Measurements from ENCODE around the gene GGT5. TPM values are rescaled to one million over a fixed set of nuclear protein-coding genes. Genes with fewer than 3 reads are reported as not detected.

GGT5 gene
- total RNA-seq, 4 donors from 2014 or later, result 8.9 to 25.2 (median 12.3) TPM

GRCh38 chr22:24176040-24176439 lies 68.8 kb downstream of the GGT5 start:
- no peak for DNase-seq
- H3K27ac ChIP-seq, result peak overlapping the region in 2 of 4 donors; percentile 6 to 47
- H3K9me3 ChIP-seq, result no peaks in the 10 kb centered on the region
- peaks cover 0 to 11% (median 0%) of the 10 kb centered on the region in 4 donors for H3K4me1 ChIP-seq
- peaks cover 0 to 64% (median 0%) of the 10 kb centered on the region in 3 donors for H3K36me3 ChIP-seq
- no peaks in the 10 kb centered on the region for H3K27me3 ChIP-seq
- H3K4me3 ChIP-seq, result no peak overlapping the region
- TF ChIP-seq, protein P1, sequence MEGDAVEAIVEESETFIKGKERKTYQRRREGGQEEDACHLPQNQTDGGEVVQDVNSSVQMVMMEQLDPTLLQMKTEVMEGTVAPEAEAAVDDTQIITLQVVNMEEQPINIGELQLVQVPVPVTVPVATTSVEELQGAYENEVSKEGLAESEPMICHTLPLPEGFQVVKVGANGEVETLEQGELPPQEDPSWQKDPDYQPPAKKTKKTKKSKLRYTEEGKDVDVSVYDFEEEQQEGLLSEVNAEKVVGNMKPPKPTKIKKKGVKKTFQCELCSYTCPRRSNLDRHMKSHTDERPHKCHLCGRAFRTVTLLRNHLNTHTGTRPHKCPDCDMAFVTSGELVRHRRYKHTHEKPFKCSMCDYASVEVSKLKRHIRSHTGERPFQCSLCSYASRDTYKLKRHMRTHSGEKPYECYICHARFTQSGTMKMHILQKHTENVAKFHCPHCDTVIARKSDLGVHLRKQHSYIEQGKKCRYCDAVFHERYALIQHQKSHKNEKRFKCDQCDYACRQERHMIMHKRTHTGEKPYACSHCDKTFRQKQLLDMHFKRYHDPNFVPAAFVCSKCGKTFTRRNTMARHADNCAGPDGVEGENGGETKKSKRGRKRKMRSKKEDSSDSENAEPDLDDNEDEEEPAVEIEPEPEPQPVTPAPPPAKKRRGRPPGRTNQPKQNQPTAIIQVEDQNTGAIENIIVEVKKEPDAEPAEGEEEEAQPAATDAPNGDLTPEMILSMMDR (IDR thresholded peaks at IDR 0.05), result no peak
- TF ChIP-seq POLR2A (IDR thresholded peaks at IDR 0.05), result no peak

DNA sequence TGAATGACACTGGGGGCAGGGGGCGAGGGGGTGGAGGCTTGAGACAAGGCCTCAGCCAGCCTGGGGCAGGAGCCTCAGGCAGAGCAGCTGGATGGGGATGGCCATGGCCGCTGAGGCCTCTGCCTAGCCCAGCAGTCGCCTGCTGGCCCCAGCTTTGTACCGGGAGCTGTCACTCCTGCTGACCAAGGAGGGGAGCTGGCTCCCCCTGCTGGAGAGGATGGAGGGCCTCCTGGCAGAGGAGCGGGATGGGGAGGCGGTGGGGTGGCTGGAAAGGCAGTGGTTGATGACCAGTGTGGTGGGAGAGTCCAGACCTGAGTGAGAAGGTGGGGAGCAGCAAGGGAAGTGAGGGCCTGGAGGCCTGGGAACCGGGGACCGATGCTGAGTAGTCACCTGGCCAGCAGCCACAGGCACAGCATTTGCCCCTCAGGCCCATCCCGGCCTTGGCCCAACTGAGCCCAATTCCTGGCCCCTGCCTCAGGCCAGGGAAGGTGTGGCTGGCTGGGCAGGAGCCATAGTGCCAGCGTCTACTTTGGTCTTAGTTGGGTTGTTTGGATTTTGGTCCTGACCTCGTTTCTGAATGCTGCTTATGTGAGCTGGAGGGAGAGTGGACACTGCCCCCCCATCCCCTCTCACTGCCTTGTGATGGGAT lies 69.6 kb downstream of the GGT5 start:
- Histone ChIP-seq H3K27ac (peak overlapping the region in 2 of 4 donors; percentile 6 to 47), H3K27me3 (no peaks in the 10 kb centered on the region), H3K36me3 (peaks cover 0 to 72% (median 0%) of the 10 kb centered on the region in 3 donors), H3K4me1 (peaks cover 0 to 6% (median 0%) of the 10 kb centered on the region in 4 donors), H3K9me3 (no peaks in the 10 kb centered on the region), H3K4me3 (no peak overlapping the region)
- DNase-seq, result peak; percentile 69 to 87 (median 79)
- TF ChIP-seq, protein P1 (IDR thresholded peaks at IDR 0.05), result peak; percentile 68 to 87 (median 82)
- no peak for TF ChIP-seq POLR2A (IDR thresholded peaks at IDR 0.05)

- no peak for TF ChIP-seq POLR2A (IDR thresholded peaks at IDR 0.05)
- TF ChIP-seq, protein P1 (IDR thresholded peaks at IDR 0.05), result no peak
- Histone ChIP-seq H3K4me1 (peaks cover 0 to 6% (median 0%) of the 10 kb centered on the region in 4 donors), H3K27ac (no peak overlapping the region), H3K9me3 (no peaks in the 10 kb centered on the region), H3K27me3 (no peaks in the 10 kb centered on the region), H3K4me3 (no peak overlapping the region), H3K36me3 (peaks cover 0 to 93% (median 0%) of the 10 kb centered on the region in 3 donors)
- no peak for DNase-seq
These were observed 73.1 kb downstream of the GGT5 start for GRCh38 chr22:24171822-24172221.

GRCh38 chr22:24170632-24171031 lies 74.2 kb downstream of the GGT5 start:
- TF ChIP-seq, protein P1 (IDR thresholded peaks at IDR 0.05), result no peak
- no peak for TF ChIP-seq POLR2A (IDR thresholded peaks at IDR 0.05)
- H3K9me3 ChIP-seq, result no peaks in the 10 kb centered on the region
- no peak overlapping the region for H3K4me3 ChIP-seq
- peaks cover 0 to 93% (median 0%) of the 10 kb centered on the region in 3 donors for H3K36me3 ChIP-seq
- peaks cover 0 to 6% (median 0%) of the 10 kb centered on the region in 4 donors for H3K4me1 ChIP-seq
- no peak overlapping the region for H3K27ac ChIP-seq
- no peaks in the 10 kb centered on the region for H3K27me3 ChIP-seq
- DNase-seq, result no peak

DNA sequence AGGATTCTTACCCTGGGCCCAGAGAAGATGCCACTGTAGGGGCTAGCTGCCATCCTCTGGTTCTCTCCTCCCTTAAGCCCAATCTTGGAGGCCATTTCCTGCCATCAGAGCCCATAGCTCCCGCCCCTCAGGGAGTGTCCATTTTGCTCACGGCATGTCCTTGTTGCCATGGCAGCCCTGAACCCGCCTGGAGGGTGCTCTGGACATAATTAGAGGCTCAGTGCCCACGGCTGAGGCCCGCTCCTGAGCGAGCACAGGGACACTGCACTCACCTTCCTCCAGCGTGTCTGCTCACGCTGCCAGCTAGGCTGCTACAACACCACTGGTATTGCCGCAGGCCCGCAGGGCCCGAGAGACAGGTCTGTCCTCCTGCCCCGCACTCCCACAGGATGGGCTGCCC lies 74.7 kb downstream of the GGT5 start:
- peaks cover 0 to 6% (median 0%) of the 10 kb centered on the region in 4 donors for H3K4me1 ChIP-seq
- H3K36me3 ChIP-seq, result peaks cover 0 to 94% (median 0%) of the 10 kb centered on the region in 3 donors
- no peaks in the 10 kb centered on the region for H3K27me3 ChIP-seq
- no peak for DNase-seq
- H3K27ac ChIP-seq, result no peak overlapping the region
- no peak for TF ChIP-seq POLR2A (IDR thresholded peaks at IDR 0.05)
- TF ChIP-seq, protein P1 (IDR thresholded peaks at IDR 0.05), result no peak
- H3K4me3 ChIP-seq, result no peak overlapping the region
- no peaks in the 10 kb centered on the region for H3K9me3 ChIP-seq

Other genes with a start within 250 kb of the GGT5 start
- not detected for gene GSTT4, start 239.6 kb downstream of the GGT5 start, total RNA-seq
- gene CABIN1, start 233.8 kb downstream of the GGT5 start, total RNA-seq, result 100 to 1,000 TPM in 1 of 4 donors, 10 to 100 TPM in 3; 69.4 to 166 (median 93.5) TPM
- 100 to 1,000 TPM in 2 of 4 donors, 10 to 100 TPM in 2; 10.7 to 367 (median 209) TPM for gene SUSD2, start 63.6 kb downstream of the GGT5 start, total RNA-seq
- 100 to 1,000 TPM in 1 of 4 donors, 10 to 100 TPM in 3; 24.2 to 147 (median 34.4) TPM for gene SPECC1L, start 25.7 kb upstream of the GGT5 start, total RNA-seq
- gene ADORA2A, start 182.5 kb upstream of the GGT5 start, total RNA-seq, result 1 to 10 TPM; 1.3 to 4.3 (median 2.6) TPM